HFF-Myc (cell line): ENCODE measurements around the gene EBF4.

Experiments used
- DNase-seq: peaks from one replicate; pipeline ENCODE4 v3.0.0-alpha.2; 2011; ENCODE audit warnings: low read depth; ENCODE audit errors: extremely low read depth
- H3K4me3 ChIP-seq: replicated peaks from 2 replicates; pipeline ENCODE4 v1.5.1; 2011; ENCODE audit warnings: low read depth, mild to moderate bottlenecking, control low read depth, low read length
- CTCF ChIP-seq: IDR thresholded peaks from 2 replicates; pipeline ENCODE4 v1.5.1; 2012; ENCODE audit warnings: mild to moderate bottlenecking, low read depth, low read length, control low read depth; ENCODE audit errors: missing control alignments

EBF4 gene

GRCh38 chr20:2799271-2799670 lies 106.7 kb downstream of the EBF4 start:
- no peak for TF ChIP-seq CTCF
- DNase-seq = no peak
- peak overlapping the region; percentile 45 for H3K4me3 ChIP-seq

DNA sequence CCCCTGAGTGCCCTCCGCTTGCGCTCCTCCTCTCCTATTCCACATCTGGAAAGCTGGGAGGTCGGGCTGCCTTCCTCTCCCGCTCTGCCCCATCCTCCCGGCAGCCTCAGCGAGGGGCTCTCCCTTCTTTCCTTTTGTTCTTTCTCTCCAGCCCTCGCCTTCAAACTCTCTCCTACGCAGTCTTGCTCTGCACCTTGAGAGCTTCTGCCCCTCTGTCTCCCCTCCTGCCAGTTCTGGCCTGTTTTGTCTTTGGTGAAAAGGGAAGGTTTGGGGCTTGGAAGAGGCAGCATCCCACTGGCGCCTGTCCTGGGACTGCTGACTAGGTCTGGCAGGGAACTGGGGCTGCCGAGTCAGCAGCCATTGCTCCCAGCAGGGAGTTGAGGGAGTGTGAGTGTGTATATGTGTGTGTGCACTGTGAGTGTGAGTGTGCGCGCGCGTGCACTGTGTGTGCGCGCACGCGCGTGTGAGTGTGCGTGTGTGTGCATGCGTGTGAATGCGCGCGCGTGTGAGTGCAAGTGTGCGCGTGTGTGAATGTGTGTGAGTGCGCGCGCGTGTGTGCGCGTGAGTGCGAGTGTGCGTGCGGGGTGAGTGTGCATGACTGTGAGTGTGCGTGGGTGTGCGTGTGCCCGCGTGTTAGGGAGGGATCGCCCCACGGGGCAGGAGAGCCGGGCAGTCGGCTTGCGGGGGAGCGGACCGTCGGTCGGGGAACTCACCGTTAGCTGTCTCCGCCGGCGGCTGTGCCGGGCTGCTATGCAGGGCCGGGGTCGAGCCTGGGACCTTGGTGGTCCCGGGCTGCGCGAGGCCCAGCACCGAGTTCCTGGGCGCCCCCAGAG lies 107.3 kb downstream of the EBF4 start:
- peak overlapping the region; percentile 45 for H3K4me3 ChIP-seq
- TF ChIP-seq CTCF = no peak
- DNase-seq = no peak

- no peak for DNase-seq
- no peak for TF ChIP-seq CTCF
- H3K4me3 ChIP-seq = peak within 1 kb of the TSS; percentile 45
Measured at GRCh38 chr20:2800521-2801285, 108.1 kb downstream of the EBF4 start, which contains the start of gene CPXM1. TSS of gene CPXM1 (minus strand) at chr20:2800627. CDS start at chr20:2800572, 55 bp downstream.

DNA sequence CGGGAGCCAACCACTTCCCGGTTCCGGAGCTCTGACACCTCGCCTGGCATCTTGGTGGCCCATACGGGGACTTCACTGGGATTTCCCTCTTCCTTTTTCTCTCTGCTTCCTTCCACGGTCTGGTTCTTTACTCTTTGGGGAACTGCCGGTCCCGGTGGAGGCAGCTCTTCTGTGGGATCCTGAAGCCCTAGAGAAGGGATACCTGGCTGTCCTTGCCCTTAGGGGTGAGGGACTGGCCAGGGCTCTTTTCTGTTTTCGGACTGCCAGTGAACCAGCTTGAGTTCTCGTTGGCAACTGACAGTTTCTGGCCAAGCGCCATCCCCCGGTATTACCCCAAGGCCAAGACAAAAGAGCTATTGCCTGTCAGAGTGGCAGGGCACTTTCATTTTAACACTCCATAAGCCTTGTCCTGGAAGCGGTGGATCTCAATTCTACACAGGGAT lies 108.7 kb downstream of the EBF4 start:
- DNase-seq = no peak

GRCh38 chr20:2804041-2804828 lies 111.7 kb downstream of the EBF4 start:
- no peak overlapping the region for H3K4me3 ChIP-seq
- DNase-seq = no peak
- TF ChIP-seq CTCF = no peak

More for the DNA sequence above, 108.7 kb downstream of the EBF4 start:
- no peak for TF ChIP-seq CTCF
- H3K4me3 ChIP-seq = no peak overlapping the region; the same call in 1 of the 2 replicates
